Measurements from ENCODE around the gene BPIFB6. TPM values are rescaled to one million over a fixed set of nuclear protein-coding genes. Genes with fewer than 3 reads are reported as not detected.

Gene BPIFB6
- total and polyA plus RNA-seq, 2 donors (not counting 1 experiment from before 2014, with no cell fraction given), result not detected

DNA sequence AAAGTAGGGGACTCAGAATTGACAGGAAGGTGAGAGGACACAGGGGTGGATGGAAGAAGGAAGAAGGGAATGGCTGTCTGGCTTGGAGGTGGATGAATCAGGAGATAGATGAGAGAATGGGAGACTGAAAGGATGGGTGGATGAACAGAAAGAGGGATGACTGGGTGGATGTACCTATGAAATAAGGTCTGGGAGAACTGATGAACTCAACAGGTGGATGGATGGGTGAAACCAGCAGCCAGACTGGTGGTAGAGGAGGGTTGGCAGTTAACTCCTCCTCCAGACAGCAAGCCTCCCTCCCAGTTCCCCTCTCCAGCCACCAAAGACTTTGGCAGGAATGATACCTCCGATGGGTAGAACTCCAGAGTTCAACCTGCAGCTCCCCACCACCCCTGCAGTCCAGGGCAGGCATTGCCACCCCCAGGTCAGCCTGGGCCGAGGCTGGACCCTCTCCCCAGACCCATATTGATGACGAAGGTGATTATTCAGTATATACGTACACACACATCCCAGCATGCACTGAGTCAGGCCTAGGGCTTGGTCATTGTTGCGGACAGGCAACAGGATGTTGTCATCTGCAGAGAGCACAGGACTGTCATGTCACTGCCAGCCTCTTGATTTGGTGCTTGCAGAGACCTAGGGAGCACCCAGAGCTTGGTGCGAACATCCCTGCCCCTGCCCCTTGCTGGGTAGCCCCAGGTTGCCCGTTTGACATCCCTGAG is 29.2 kb upstream of the BPIFB6 start:
- no peak overlapping the region for H2AFZ ChIP-seq (ENCODE audit: low read length)
- no peak for DNase-seq (ENCODE audit: low read depth in 2 of 2)
- H3K4me3 ChIP-seq (replicated peaks in 1 of 4; ENCODE audit: control extremely low read depth in 1 of 4, insufficient read depth in 1 of 4, low read depth in 3 of 4, low read length in 4 of 4), result no peak overlapping the region
- H3K4me1 ChIP-seq (ENCODE audit: control insufficient read depth, extremely low read depth, insufficient read depth, low read length), result no peaks in the 10 kb centered on the region
- no peaks in the 10 kb centered on the region for H3K9me3 ChIP-seq (ENCODE audit: control insufficient read depth, insufficient read depth, low read depth, low read length)
- no peak overlapping the region for H3K27ac ChIP-seq (ENCODE audit: insufficient read depth, low read length)
- H3K9ac ChIP-seq (ENCODE audit: insufficient read depth, low read length), result no peak overlapping the region
- no peaks in the 10 kb centered on the region for H3K79me2 ChIP-seq (ENCODE audit: control insufficient read depth, insufficient read depth, low read length)
- TF ChIP-seq, protein P1, sequence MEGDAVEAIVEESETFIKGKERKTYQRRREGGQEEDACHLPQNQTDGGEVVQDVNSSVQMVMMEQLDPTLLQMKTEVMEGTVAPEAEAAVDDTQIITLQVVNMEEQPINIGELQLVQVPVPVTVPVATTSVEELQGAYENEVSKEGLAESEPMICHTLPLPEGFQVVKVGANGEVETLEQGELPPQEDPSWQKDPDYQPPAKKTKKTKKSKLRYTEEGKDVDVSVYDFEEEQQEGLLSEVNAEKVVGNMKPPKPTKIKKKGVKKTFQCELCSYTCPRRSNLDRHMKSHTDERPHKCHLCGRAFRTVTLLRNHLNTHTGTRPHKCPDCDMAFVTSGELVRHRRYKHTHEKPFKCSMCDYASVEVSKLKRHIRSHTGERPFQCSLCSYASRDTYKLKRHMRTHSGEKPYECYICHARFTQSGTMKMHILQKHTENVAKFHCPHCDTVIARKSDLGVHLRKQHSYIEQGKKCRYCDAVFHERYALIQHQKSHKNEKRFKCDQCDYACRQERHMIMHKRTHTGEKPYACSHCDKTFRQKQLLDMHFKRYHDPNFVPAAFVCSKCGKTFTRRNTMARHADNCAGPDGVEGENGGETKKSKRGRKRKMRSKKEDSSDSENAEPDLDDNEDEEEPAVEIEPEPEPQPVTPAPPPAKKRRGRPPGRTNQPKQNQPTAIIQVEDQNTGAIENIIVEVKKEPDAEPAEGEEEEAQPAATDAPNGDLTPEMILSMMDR (conservative IDR thresholded peaks at IDR 0.05 in 1 of 2, IDR thresholded peaks at IDR 0.05 in 1 of 2; ENCODE audit: low read depth in 1 of 2, low read length in 2 of 2), result no peak
- TF ChIP-seq EZH2 (IDR thresholded peaks at IDR 0.05; ENCODE audit: low read length, missing control alignments), result no peak
- no peaks in the 10 kb centered on the region for H3K27me3 ChIP-seq (ENCODE audit: control insufficient read depth, insufficient read depth, low read length)
- no peak overlapping the region for H3K4me2 ChIP-seq (ENCODE audit: extremely low read depth, insufficient read depth, low read length)
- no peaks in the 10 kb centered on the region for H3K36me3 ChIP-seq (ENCODE audit: control insufficient read depth, insufficient read depth, low read length)
- no peaks in the 10 kb centered on the region for H4K20me1 ChIP-seq (ENCODE audit: control insufficient read depth, extremely low read depth, insufficient read depth, low read length)

DNA sequence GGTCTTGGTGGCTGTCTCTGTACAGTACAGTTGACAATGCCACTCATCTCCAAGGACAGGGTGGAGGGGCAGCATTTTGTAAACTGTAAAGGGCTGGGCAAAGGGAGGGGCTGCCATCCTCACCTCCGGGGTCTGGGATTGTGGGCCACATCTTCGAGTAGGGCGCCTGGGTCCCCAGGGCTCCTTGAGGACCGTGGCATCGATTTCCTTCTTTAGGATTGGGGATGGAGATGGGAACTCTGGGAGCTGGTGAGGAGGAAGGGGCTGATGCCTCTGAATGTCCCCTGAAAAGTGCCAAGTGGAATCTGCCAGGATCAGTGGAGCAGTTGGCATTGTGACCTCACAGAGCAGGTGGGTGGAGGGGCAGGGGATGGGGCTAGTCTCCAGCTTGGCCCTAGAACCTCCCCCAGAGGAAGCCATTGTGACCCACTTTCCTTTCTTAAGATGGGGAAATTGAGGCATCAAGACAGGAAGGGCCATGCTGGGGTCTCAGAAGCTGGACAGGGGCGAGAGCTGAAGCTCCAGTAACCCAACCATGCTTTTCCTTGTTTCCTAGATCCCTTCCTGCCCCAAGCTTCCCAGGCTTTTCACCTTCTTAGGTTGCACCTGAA is 27.2 kb upstream of the BPIFB6 start, which contains the start of gene SUN5:
Gene SUN5, minus strand, starts transcription at position 293 of the 611 bp plus-strand sequence. Its CDS starts 93 bp downstream, at position 200.
- no peaks in the 10 kb centered on the region for H3K36me3 ChIP-seq (ENCODE audit: control insufficient read depth, insufficient read depth, low read length)
- H3K4me1 ChIP-seq (ENCODE audit: control insufficient read depth, extremely low read depth, insufficient read depth, low read length), result no peaks in the 10 kb centered on the region
- no peak within 1 kb of the TSS for H3K9ac ChIP-seq (ENCODE audit: insufficient read depth, low read length)
- H3K9me3 ChIP-seq (ENCODE audit: control insufficient read depth, insufficient read depth, low read depth, low read length), result no peaks in the 10 kb centered on the region
- H3K79me2 ChIP-seq (ENCODE audit: control insufficient read depth, insufficient read depth, low read length), result no peaks in the 10 kb centered on the region
- no peak within 1 kb of the TSS for H3K27ac ChIP-seq (ENCODE audit: insufficient read depth, low read length)
- H4K20me1 ChIP-seq (ENCODE audit: control insufficient read depth, extremely low read depth, insufficient read depth, low read length), result no peaks in the 10 kb centered on the region
- no peak for DNase-seq (ENCODE audit: low read depth in 2 of 2)
- H3K4me3 ChIP-seq (replicated peaks in 1 of 4; ENCODE audit: control extremely low read depth in 1 of 4, insufficient read depth in 1 of 4, low read depth in 3 of 4, low read length in 4 of 4), result no peak within 1 kb of the TSS
- no peak within 1 kb of the TSS for H3K4me2 ChIP-seq (ENCODE audit: extremely low read depth, insufficient read depth, low read length)
- H2AFZ ChIP-seq (ENCODE audit: low read length), result no peak within 1 kb of the TSS
- TF ChIP-seq, protein P1 (conservative IDR thresholded peaks at IDR 0.05 in 1 of 2, IDR thresholded peaks at IDR 0.05 in 1 of 2; ENCODE audit: low read depth in 1 of 2, low read length in 2 of 2), result no peak
- no peak for TF ChIP-seq EZH2 (IDR thresholded peaks at IDR 0.05; ENCODE audit: low read length, missing control alignments)
- H3K27me3 ChIP-seq (ENCODE audit: control insufficient read depth, insufficient read depth, low read length), result no peaks in the 10 kb centered on the region

DNA sequence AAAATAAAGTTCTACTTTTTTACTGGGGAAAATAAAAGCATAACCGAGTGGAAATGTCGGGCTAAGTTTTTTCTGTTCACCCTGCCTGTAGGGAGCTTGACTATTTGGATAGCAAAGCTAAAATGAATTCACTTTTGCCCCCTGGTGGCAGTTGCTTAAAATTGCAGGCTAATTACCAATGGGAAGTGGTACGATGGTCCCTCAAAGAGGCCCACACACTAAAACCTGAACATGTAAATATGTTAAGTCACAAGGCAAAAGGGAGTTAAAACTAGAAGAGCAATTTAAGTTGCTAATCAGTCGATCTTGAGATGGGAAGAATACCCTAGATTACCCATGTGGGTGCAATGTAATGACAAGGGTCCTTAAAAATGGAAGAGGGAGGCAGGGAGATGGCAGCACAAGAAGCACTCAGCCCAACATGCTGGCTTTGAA is 26.3 kb upstream of the BPIFB6 start:
- H3K4me2 ChIP-seq (ENCODE audit: extremely low read depth, insufficient read depth, low read length), result no peak overlapping the region
- no peaks in the 10 kb centered on the region for H3K36me3 ChIP-seq (ENCODE audit: control insufficient read depth, insufficient read depth, low read length)
- DNase-seq (ENCODE audit: low read depth in 2 of 2), result peak; percentile 5 to 12
- H3K79me2 ChIP-seq (ENCODE audit: control insufficient read depth, insufficient read depth, low read length), result no peaks in the 10 kb centered on the region
- H3K27me3 ChIP-seq (ENCODE audit: control insufficient read depth, insufficient read depth, low read length), result no peaks in the 10 kb centered on the region
- no peaks in the 10 kb centered on the region for H4K20me1 ChIP-seq (ENCODE audit: control insufficient read depth, extremely low read depth, insufficient read depth, low read length)
- TF ChIP-seq EZH2 (IDR thresholded peaks at IDR 0.05; ENCODE audit: low read length, missing control alignments), result no peak
- TF ChIP-seq, protein P1 (conservative IDR thresholded peaks at IDR 0.05 in 1 of 2, IDR thresholded peaks at IDR 0.05 in 1 of 2; ENCODE audit: low read depth in 1 of 2, low read length in 2 of 2), result peak; percentile 33 to 52
- no peak overlapping the region for H3K4me3 ChIP-seq (replicated peaks in 1 of 4; ENCODE audit: control extremely low read depth in 1 of 4, insufficient read depth in 1 of 4, low read depth in 3 of 4, low read length in 4 of 4)
- H3K4me1 ChIP-seq (ENCODE audit: control insufficient read depth, extremely low read depth, insufficient read depth, low read length), result no peaks in the 10 kb centered on the region
- no peak overlapping the region for H2AFZ ChIP-seq (ENCODE audit: low read length)
- H3K9ac ChIP-seq (ENCODE audit: insufficient read depth, low read length), result no peak overlapping the region
- H3K9me3 ChIP-seq (ENCODE audit: control insufficient read depth, insufficient read depth, low read depth, low read length), result no peaks in the 10 kb centered on the region
- H3K27ac ChIP-seq (ENCODE audit: insufficient read depth, low read length), result no peak overlapping the region

All from fibroblast of lung (primary cell).